Measurements from ENCODE around the gene NR5A1.

NR5A1 gene

DNA sequence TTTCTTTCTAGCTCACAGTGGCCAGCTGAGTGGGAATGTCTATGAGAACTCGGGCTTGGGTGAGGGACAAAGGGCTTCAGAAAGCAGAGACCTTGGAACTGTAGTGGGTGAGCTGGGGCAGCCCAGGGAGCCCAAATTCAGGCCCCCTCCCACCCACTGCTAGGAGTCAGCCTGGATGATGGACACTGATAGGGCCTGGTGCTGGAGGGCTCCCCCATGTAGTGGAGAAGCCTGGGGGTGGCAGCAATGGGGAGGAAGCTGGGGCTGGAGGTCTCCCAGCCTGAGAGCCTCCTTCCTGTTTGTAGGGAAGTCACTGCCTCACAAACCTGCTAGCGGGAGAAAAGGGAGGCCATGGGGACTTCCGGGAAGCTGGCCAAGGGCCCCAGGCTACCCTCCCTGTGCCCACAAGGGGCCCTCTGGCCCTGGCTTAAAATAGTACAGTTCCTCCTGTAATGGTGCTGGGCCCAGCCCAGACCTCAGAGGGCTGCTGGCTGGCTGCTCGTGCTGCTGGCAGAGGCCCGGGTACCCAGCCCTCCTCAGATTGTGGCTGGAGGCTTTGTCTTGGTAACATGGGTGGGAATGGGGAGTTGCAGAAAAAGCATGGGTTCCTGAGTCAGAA lies 6.3 kb upstream of the NR5A1 start:
- no peak for DNase-seq

DNA sequence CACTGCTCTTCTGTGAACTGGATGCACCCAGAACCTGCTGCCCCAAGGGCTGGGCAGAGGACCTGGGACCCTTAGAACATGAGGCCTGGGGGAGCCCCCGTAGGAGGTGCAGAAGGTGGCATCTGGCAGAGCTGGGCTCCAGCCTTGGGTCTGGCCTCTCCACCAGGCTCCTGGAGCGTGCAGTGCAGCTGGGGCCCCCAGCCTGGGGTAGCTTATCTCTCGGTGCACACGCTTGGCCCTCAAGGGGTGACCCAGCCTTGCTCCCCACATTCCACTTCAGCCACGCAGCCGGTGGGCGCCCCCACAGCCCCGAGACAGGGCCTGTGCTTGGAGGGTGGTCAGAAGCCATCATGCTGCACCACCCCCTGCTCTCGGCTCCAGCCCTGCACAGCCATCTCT lies 5.6 kb upstream of the NR5A1 start:
- no peak for DNase-seq

DNA sequence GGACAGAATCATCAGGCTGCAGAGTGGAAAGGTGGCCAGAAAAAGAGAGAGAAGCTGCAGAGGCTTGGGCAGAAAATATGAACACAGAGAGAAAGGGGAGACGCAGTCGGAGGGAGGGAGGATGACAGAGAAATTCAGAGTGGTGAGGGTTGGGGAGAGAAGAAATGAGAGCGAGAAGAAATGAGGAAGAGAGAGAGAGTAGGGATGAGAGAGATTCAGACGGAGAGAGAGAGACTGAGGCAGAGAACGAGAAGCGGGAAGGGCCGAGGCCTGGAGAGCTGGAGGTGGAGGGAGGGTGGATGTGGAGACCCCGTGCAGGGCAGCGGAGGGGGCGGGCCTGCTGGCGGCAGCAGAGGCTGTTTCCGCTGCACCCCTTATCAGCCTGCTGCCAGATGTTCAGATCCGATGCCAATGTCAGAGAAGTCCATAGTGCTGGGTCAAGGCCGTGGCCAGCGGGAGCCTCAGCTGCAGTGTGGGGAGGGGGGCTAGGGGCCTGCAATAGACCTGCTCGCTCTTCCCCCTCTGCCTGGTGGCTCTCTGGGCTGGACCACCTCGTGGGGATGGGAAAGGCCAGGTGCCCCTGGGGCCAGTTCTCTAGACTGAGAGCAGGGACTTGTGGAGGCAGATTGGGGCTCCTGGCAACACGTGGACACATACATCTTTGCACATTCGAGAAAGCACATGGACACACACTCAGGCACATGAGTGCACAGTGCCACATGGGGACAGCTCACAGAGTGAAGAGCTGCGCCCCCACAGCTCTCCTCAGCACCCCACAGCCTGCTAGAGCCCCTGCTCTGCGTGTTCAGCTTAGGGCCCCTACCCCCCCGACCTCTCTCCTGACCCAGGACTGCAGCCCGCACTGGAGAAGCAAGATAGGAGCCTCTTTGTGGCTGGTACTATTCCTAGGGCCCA lies 4.9 kb upstream of the NR5A1 start:
- no peak for DNase-seq

DNA sequence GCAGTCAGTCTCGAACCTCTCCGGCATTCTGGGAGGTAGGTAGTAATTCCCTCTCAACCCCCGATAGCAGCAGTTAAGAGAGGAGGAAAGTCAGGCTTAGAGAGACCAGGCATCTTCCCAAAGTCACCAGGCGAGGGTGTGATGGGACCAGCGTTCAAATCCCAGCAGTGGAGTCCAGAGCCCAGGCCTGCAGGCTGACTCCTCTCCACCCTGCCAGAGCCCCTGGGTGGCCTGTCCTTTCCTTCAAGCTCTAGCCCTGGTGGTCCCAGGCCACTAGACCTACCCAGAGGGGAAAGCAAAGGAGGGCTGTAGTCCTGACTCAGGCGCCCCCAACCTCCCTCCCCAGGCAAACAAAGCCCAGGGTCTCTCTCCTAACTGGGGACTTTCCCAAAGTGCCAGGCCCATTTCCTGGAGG lies 4.2 kb upstream of the NR5A1 start:
- DNase-seq, result no peak

DNA sequence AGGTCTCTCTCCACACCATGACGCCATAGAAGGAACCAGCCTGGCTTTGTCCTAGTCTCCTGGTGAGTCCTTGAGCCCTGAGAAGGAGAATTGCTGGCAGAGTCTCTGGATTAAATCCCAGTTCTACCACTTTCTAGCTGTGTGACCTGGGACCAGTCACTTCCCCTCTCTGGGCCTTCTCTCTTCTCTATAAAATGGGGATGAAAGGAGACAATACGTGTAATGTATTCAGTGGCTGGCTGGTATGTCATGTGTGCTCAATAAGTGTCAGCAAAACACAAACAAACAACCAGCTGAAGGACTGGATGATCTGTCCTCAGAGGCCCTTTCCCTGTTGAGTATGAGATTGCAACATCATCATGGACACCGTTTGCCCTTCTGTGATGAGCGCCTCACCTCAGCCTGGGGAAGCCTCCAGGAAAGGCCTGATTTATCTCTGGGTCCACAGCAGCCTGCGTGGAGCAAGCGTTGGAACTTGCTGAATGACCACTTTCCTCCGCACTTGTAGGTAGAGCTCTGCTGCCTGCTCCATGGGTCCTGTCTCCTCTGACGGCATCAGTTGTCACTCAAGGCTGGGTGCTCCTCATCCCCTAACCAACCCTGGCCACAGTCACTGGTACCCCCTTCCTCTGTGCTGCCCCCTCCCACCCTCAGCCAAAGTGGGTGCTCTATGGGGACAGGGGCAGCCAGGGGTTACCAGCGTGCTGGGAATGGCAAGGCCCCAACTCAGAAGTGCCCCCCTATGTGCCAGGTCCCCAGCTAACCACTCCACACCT lies 3.6 kb upstream of the NR5A1 start:
- no peak for DNase-seq

DNA sequence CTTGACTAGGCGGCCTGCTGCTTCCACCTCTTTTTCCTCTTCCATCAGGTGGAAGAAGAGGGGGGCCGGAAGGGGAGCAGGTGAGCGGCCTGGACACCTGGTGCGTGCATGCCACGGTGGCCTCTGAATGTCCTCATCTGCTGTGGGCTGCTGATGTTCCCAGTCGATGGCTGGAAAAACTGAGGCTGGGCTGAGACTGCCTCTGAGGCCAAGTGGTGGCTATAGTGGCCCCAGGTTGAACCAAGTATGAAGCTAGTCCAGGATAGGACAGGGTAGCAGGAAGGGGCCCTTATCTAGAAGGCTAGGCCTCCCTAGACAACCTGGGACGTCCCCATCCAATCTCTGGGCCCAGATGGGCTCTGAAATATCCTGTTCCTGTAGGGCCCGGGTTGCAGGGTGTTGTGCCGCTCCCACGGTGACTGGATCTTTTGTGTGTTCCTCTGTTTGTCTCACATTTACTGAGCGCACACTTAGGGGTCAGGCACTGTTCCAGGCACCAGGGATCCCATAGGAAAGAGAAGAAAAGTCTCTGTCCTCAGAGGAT lies 753 bp upstream of the NR5A1 start:
- no peak for DNase-seq

DNA sequence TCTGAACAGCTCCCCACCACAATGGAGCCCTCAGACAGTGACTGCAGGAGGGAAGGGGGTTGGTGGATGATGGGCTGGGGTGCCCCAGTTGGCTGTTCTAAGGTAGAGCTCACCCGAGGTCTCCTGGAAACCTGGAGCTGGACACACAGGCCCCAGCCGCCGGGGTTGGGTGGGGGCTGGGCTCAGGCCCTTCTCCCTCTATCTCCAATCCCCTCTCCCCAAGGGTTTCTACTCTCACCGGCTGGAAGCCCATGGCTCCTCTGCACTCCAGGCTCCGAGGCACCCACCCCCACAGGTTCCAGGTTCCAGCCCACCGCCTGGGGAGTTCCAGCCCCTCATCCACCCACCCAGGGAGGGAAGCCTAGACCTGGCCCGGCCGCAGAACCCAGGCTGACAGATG lies 766 bp downstream of the NR5A1 start:
- DNase-seq, result no peak

DNA sequence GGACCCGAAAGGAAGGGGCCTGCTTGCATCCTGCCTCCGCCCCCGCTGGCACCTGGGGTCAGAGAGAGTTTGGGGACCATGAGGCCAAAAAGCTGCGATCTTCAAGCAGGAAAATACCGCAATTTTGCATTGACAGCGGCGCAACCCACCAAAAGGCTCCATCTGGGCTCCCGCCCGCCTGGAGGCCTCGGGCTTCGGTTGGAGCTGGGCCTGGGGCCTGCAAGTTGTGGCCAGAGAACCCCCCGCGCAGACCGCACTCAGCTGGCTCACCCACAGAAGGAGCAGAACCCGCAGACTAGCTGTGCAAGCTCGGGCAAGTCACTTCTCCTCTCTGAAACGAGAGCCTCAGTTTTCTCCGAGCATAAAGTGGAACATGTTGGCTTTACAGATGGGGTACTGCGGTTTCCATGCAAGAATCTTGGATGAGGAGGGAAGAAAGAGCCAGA lies 1.3 kb downstream of the NR5A1 start:
- DNase-seq, result no peak

DNA sequence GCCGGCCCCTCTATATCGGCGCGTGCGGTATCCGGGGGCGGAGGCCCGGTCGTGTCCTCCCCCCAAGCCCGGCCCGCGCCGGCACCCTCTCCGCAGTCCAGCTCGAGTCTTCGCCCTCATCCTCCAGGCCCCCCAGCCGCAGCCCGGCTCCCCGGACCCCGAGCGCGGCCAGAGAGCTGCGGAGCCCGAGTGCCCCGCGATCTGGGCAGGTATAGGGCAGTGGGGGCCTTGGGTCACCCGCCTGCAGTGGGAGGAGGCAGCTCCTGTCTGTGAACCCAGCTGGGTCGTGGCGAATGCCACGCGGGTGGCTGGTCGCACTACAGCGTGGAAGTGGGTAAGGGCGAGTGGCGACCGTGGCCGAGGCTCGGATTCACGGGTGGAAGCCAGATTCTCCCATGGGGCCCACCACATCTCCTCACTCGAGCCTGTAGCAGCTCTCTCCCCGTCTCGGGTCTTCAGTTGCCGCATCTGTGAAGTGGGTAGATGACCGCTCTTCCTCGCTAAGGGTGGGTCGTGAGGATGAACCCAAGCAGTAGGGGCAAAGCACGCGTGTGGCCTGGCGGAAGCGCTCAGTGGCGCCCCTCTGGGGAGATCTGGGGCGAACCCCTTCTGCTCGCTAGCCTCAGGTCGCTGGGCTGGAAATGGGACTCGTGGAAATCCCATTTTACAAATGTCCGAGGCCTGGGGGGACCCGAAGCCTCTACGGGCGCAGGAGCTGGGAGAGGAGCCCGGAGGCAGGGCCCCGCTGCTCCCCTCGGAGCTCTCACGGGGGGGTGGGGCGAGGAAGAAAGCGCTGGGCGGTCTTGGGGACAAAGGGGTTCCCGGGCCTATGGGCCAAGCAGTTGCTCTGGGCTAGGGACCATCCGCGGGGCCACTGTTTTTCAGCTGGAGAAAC lies 1.9 kb downstream of the NR5A1 start:
- no peak for DNase-seq

DNA sequence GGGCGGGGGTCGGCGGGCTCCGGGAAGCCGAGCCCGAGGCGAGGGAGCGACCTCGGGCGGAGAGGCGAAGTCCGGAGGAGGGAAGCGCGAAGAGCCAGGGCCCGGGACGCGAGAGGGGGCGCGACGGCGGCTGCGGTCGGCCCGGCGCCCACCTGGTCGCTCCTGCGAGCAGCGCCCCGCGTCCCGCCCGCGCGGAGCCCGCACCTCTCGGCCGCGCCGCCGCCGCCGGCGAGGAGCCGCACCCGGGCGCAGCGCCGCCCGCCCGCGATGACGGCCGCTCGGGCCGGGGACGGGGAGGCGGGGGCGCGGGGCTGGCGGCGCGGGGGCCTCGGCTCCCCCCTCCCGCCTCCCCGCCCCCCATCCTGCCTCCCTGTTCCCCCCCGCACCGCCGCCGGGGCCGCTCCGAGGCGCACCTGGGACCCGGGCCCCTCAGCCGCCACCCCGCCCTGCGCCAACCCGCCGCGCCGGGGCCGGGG lies 2.6 kb downstream of the NR5A1 start:
- no peak for DNase-seq

DNA sequence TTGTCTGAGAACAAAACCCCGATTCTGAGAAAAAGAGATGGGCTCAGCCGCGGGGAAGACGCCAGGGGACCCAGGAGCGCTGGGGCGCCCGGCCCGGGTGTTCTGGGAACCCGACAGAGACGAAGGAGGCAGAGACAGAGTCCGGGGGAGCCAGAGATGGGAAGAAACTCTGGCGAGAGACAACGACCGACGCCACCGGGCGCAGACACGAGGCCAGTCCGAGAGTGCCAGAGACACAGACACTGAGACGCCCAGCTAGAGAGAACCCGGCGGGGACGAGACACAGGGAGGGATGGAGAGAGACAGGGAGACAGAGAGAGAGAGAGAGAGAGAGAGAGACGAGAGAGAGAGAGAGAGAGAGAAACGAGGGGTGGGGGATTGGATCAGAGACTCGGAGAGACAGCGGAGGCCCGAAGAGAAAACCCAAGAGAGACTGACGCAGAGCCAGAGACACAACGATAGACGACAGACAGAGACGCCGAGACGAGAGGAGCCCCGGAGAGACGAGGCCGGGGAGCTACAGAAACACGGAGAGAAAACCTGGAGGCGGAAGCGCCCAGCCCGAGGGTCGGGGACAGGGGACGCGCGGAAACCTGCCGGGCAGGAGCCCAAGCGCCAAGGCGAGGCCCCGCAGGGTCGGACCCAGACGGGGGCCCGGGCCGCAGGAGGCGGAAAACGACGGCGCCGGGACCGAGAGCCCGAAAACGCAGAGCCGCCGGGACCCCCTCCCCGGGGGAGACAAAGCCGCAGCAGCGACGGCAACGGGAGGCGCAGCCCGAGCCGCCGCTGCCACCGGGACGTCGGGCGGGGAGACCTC lies 3.3 kb downstream of the NR5A1 start:
- DNase-seq, result no peak

DNA sequence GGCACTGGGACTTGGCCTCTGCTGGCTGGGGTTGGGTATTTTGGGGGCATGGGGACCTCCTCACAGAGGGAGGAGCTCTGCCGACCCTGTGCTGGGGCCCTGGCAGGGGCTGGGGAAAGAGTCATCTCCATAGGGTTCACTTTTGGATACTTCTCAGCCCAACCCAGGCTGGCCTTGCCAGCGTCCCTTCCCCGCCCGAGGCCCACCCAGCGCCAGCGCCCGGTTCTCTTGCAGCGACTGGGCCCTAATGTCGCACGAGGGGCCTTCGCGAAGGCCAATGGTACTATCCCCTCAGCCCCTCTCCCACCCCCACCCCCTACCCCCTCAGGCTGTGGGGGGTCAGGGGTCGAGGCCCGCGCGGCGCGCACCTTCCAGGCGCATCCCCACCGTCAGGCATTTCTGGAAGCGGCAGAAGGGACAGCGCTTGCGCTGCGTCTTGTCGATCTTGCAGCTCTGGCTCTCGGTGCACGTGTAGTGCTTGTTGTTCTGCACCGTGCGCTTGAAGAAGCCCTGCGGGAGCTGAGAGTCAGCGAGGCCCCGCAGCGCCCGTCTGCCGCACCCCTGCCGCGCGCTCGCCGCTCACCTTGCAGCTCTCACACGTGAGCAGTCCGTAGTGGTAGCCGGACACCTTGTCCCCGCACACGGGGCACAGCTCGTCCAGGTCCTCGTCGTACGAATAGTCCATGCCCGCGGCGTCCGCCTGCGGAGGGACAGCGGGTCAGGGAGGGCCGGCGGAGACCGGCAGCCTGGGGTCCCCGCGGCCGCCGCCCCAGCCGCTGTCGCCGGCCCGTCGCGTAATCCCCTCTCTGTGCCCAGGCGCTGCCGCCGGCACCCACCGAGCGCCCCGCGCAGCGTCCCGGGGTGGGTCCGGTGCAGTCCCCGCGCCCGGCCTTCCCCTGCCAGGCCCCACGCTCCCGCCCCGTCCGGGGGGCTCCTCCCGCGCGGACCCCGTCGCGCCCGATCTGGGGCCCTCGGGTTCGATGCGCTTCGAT lies 4.2 kb downstream of the NR5A1 start:
- no peak for DNase-seq

DNA sequence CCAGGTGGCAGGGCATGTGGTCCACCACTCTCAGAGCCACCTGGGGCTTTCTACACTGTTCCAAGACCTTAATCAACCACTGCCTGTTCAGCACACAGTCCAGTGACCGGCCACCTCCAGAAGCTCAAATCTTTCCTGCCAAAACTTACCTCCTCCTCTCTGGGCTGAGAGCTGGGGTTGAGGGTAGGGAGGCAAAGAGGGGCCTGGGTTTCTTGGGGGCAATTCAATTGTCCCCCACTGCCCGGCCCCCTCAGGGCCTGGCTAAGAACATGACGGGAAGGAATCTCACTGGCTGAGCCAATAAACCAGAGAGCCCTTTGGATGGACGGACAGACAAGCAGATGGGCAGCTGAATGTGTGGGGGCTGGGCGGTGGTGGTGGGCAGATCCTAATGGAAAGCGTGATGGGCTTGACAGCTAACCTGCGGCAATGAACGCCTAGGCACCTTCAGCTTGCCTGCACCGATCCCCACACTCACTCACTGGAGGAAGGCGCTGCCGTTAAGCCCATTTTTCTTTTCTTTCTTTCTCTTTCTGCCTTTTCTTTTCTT lies 5.4 kb downstream of the NR5A1 start:
- DNase-seq, result no peak

DNA sequence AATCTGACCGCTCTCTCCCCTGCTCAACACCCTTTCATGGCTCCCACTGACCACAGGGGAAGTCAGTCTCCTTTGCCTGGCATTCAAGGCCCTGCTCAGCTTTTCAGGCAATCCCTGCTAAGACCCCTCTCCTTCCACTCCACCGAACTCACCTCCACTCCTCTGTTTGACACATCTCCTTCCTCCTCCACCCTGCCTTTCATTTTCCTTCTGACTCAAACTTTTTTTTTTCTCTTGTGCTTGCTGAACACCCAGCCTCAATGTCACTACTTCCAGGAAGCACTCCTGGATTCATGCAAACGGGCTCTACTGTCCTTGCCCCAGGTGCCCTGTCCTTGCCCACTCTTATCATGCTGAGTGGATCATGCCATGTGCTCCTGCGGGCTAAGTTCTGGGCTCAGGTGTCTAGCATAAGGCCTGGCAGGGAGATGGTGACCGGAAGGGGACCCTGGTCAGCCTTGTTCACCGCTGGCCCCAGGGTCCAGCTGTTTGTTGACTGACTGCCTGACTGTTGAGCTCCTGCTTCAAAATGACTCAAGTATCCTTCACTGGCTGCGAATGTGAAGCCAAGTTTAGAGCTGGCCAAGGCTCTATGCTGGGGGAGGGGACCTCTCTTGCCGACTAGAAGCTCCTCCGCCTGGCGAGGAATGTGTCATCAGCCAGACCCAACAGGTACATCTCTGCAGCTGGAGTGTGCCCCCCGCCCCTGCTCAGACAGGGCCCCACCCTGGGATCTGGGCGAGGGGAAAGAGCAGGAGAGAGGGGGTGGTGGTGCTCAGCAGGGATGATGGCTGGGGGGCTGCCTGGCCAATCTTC lies 6.2 kb downstream of the NR5A1 start:
- DNase-seq, result no peak

DNA sequence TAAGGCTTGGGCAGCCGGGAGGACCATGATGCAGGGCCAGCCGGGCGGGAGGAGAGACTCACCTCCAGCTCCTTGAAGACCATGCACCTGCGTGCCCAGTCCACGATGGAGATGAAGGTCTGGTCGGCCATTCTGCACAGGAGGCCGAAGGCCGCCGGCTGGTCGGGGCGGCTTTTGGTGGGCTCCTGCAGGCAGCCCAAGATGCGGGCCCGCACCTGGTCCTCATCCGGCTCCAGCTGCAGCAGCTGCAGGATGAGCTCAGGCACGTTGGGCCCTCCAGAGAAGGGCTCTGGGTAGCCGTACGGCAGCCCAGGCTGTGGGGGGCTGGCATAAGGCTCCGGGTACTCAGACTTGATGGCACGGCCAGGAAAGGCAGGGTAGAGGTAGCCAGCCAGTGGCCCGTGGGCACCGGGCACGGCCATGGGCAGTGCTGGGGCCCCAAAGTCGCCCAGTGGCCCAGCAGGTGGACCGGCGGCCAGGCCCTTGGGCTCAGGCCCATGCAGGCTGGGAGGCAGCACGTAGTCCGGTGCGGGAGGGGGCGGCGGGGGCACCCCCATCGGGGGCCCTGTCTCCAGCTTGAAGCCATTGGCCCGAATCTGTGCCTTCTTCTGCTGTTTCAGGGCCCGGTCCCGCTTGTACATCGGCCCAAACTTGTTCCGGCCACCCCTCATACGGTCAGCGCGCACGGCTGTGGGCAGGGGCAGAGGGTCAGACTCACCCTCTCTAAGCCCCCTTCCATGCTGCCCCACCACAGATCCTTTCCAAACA lies 7.0 kb downstream of the NR5A1 start:
- no peak for DNase-seq

DNA sequence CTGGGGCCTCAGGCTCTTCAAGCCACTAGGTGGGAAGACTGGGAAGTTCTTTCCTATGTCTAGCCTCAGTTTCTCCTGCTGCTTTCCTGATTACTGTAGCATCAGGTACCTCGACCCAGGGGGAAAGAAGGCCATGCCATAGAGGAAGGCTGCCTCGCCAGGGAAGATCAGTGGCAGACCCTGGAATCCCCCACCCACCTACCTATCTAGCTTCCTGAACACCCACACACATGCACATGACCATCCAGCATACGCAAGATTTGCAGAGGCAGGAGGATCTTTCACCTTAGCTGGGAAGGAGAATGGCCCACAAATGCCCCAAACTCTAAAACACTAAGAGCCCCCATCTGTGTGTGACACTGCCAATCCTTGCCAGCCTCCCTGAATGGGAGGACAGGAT lies 8.0 kb downstream of the NR5A1 start:
- no peak for DNase-seq

DNA sequence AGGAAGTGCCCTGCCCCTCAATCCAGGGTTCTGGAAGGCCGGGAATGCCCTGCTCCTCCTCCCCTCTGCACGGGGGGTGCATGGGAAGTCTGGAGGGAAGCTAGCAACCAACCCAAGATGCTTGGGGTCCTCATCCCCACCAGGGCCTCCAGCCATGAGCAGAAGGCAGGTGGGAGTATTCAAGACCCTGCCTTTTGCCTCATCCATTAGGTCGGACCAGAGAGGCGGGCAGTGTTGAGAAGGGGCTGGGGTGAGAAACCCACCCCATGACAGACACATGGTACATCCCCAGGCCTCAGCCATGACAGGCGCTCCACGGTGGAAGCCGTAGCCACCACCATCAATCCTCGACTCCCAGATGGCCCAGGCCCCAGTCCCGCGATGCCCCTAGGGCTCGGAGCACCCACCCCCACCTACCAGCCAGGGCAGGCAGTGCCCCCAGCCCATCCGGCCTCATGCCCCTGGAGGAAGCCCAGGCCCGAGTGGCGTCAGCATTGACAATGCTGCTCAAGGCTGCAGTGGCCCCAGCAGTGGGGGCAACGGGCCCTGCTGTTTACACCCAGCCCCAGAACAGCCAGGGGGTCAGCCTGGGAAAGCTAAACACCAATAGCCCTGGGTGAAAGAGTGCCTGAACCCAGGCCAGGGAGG lies 8.6 kb downstream of the NR5A1 start:
- no peak for DNase-seq

Measured in SHP77 treated with DMSO at 0.1 percent for 48 hours (cell line).